ENCODE data around the gene POLR3E. TPM values are rescaled to one million over a fixed set of nuclear protein-coding genes. Genes with fewer than 3 reads are reported as not detected.

Gene POLR3E
- total and polyA plus RNA-seq, 2 donors (not counting 3 experiments of a cell fraction or from before 2014, with no cell fraction given): 48.3 to 62.2 TPM

DNA sequence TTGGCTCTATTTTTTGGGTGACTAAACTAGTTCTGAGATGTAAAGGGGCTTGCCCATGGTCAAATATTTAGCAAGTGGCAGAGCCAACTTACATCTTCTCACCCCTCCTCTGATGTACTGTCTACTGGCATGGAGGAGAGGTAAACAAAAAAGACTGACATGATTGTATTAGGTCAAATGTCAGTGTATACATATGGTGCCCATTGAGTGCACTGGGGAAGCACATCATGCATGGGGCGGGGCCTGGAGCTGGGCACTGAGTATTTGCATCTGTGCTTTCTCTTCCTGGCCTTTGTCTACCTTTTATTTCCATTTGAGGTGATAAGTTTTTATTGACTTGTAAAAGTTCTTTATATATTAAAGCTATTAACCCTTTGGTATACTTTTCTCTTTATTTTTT, 22.3 kb upstream of the POLR3E start:
- Histone ChIP-seq H3K79me2 (ENCODE audit: control insufficient read depth, insufficient read depth, low read length) (no peaks in the 10 kb centered on the region), H3K9me3 (replicated peaks; ENCODE audit: control insufficient read depth, insufficient read depth, low read length) (no peaks in the 10 kb centered on the region), H3K4me3 (replicated peaks in 1 of 3; ENCODE audit: insufficient read depth in 1 of 3, low read depth in 1 of 3, low read length in 3 of 3) (no peak overlapping the region), H3K9ac (replicated peaks; ENCODE audit: extremely low read depth, insufficient read depth, low read length) (no peak overlapping the region), H3K27me3 (ENCODE audit: control insufficient read depth in 2 of 2, insufficient read depth in 2 of 2, low read length in 2 of 2) (no peaks in the 10 kb centered on the region), H3K27ac (ENCODE audit: insufficient read depth, low read depth, low read length) (no peak overlapping the region), H4K20me1 (replicated peaks; ENCODE audit: control insufficient read depth, extremely low read depth, insufficient read depth, low read length) (no peaks in the 10 kb centered on the region), H3K4me1 (ENCODE audit: control insufficient read depth, extremely low read depth, insufficient read depth, low read length) (no peaks in the 10 kb centered on the region), H3K4me2 (ENCODE audit: insufficient read depth, low read length) (no peak overlapping the region), H3K9me1 (replicated peaks; ENCODE audit: control insufficient read depth, extremely low read depth, insufficient read depth, low read length) (no peaks in the 10 kb centered on the region), H3K36me3 (ENCODE audit: control insufficient read depth in 2 of 2, extremely low read depth in 1 of 2, insufficient read depth in 2 of 2, low read length in 2 of 2) (peaks cover 6 to 21% of the 10 kb centered on the region in 2 experiments), H2AFZ (ENCODE audit: low read depth, low read length) (no peak overlapping the region)
- intact Hi-C loops (cut with micrococcal nuclease): no loop called here
- TF ChIP-seq MYC (IDR thresholded peaks at IDR 0.05; ENCODE audit: low read depth, low read length) (no peak), GATA2 (IDR thresholded peaks at IDR 0.05; ENCODE audit: insufficient read depth, insufficient read length, low read depth, low read length) (no peak), JUN (IDR thresholded peaks at IDR 0.05; ENCODE audit: borderline replicate concordance, insufficient read depth, insufficient read length, low read depth) (no peak), EZH2 (IDR thresholded peaks at IDR 0.05; ENCODE audit: borderline replicate concordance, low read depth, low read length, severe bottlenecking) (no peak), POLR2AphosphoS5 (IDR thresholded peaks at IDR 0.05; ENCODE audit: insufficient read depth, low read depth, low read length) (no peak), FOS (IDR thresholded peaks at IDR 0.05; ENCODE audit: borderline replicate concordance, insufficient read depth, low read length) (no peak), POLR2A (IDR thresholded peaks at IDR 0.05; ENCODE audit: low read depth, low read length) (no peak)
- TF ChIP-seq, protein P1, sequence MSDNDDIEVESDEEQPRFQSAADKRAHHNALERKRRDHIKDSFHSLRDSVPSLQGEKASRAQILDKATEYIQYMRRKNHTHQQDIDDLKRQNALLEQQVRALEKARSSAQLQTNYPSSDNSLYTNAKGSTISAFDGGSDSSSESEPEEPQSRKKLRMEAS (IDR thresholded peaks at IDR 0.05; ENCODE audit: insufficient read depth, insufficient read length): no peak
- TF ChIP-seq, protein P2, sequence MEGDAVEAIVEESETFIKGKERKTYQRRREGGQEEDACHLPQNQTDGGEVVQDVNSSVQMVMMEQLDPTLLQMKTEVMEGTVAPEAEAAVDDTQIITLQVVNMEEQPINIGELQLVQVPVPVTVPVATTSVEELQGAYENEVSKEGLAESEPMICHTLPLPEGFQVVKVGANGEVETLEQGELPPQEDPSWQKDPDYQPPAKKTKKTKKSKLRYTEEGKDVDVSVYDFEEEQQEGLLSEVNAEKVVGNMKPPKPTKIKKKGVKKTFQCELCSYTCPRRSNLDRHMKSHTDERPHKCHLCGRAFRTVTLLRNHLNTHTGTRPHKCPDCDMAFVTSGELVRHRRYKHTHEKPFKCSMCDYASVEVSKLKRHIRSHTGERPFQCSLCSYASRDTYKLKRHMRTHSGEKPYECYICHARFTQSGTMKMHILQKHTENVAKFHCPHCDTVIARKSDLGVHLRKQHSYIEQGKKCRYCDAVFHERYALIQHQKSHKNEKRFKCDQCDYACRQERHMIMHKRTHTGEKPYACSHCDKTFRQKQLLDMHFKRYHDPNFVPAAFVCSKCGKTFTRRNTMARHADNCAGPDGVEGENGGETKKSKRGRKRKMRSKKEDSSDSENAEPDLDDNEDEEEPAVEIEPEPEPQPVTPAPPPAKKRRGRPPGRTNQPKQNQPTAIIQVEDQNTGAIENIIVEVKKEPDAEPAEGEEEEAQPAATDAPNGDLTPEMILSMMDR (IDR thresholded peaks at IDR 0.05; ENCODE audit: extremely low read depth in 1 of 2, insufficient read depth in 1 of 2, low read depth in 1 of 2, low read length in 2 of 2): no peak
- no TSS peak for BruUV-seq (replicated peaks)
- FAIRE-seq (no peak), DNase-seq (ENCODE audit: low read depth, low spot score) (no peak)
- ChIA-PET POLR2A (no interaction called here), CTCF (no interaction called here)
- dilution Hi-C loops (cut with MboI; ENCODE audit: extremely low pct_ligation_motif_present, low sequenced_read_pairs): no loop called here
